DOHH2 (cell line): ENCODE measurements around the gene FAIM2.

ENCODE experiments used
- H3F3A ChIP-seq: fragments of 200-600 bp; sonication (generic), shearing (Covaris generic); 2 replicates; pipeline ENCODE4 v1.6.0; 2016; ENCODE audit warnings: antibody characterized with exemption, mild to moderate bottlenecking; ENCODE audit not compliant: control insufficient read depth, insufficient read depth
- H3K27ac ChIP-seq: fragments of 200-600 bp; sonication (generic); 2 replicates; pipeline ENCODE4 v1.5.1; 2014; ENCODE audit warnings: low read depth, mild to moderate bottlenecking, low read length, moderate library complexity
- H3K27me3 ChIP-seq: fragments of 200-600 bp; sonication (generic); 2 replicates; pipeline ENCODE4 v1.6.1; 2014; ENCODE audit warnings: mild to moderate bottlenecking, low read length, mixed read lengths; ENCODE audit not compliant: control insufficient read depth
- H3K36me3 ChIP-seq: fragments of 200-600 bp; sonication (generic); 2 replicates; pipeline ENCODE4 v1.6.1; 2014; ENCODE audit warnings: mild to moderate bottlenecking, low read length, moderate library complexity, mixed read lengths; ENCODE audit not compliant: control insufficient read depth
- H3K4me1 ChIP-seq: fragments of 200-600 bp; sonication (generic); 2 replicates; pipeline ENCODE4 v1.6.1; 2014; ENCODE audit warnings: mild to moderate bottlenecking, low read length, mixed read lengths; ENCODE audit not compliant: control insufficient read depth
- H3K4me2 ChIP-seq: fragments of 200-600 bp; sonication (generic); 2 replicates; pipeline ENCODE4 v1.6.0; 2014; ENCODE audit warnings: mild to moderate bottlenecking, low read length, moderate library complexity
- H3K4me3 ChIP-seq: fragments of 200-600 bp; sonication (generic); 2 replicates; pipeline ENCODE4 v1.5.1; 2014; ENCODE audit warnings: mild to moderate bottlenecking, low read length, mixed read lengths
- H3K79me2 ChIP-seq: fragments of 200-600 bp; sonication (generic); 2 replicates; pipeline ENCODE4 v1.6.1; 2014; ENCODE audit warnings: mild to moderate bottlenecking, low read length, mixed read lengths; ENCODE audit not compliant: control insufficient read depth
- H3K9me2 ChIP-seq: fragments of 200-600 bp; sonication (generic); replicated peaks from 2 replicates; pipeline ENCODE4 v1.6.1; 2014; ENCODE audit warnings: mild to moderate bottlenecking, low read length, mixed read lengths; ENCODE audit not compliant: control insufficient read depth
- H3K9me3 ChIP-seq: fragments of 200-600 bp; sonication (generic); 2 replicates; pipeline ENCODE4 v1.6.1; 2014; ENCODE audit warnings: antibody characterized with exemption, low read length, mixed read lengths; ENCODE audit not compliant: control insufficient read depth, insufficient read depth
- H4K20me1 ChIP-seq: fragments of 200-600 bp; sonication (generic); 2 replicates; pipeline ENCODE4 v1.6.0; 2014; ENCODE audit warnings: low read depth, mild to moderate bottlenecking, antibody characterized with exemption, low read length, moderate library complexity; ENCODE audit not compliant: control insufficient read depth, insufficient read depth
- CTCF ChIP-seq: fragments of 200-600 bp; sonication (generic); IDR thresholded peaks from one replicate; pipeline ENCODE4 v1.5.1; 2014; ENCODE audit warnings: antibody characterized with exemption, mild to moderate bottlenecking, low read depth, low read length; ENCODE audit not compliant: poor library complexity, severe bottlenecking
- EZH2phosphoT487 ChIP-seq: fragments of 200-600 bp; sonication (generic); IDR thresholded peaks from 2 replicates; pipeline ENCODE4 v1.6.1; 2017; ENCODE audit warnings: borderline replicate concordance, mild to moderate bottlenecking, antibody characterized with exemption, low read length, moderate library complexity, mixed read lengths

Gene FAIM2

DNA sequence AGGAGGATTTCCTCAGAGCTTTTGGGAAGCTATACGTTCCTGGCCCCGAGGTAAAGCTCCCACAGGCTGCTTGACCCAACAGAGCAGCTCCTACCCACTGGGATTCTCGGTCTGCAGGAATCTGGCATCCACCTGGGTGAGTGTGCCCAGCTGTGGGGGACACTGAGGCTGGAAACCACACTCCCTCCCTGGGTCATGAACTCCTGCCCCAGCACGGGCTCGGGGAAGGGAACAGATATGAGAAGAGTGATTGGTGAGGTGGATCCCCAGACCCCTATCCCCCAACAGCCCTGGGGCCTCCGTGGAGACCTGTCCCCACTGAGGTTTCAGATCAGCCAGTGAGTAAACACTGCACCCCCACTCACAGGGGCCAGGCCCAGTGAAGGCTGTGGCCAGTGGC, 3.3 kb downstream of the FAIM2 start:
- Histone ChIP-seq H3K79me2 (no peaks in the 10 kb centered on the region), H3K4me2 (no peak overlapping the region), H3K27me3 (peaks cover 29% of the 10 kb centered on the region; the same call in 1 of the 2 replicates), H3K9me2 (no peaks in the 10 kb centered on the region), H3K4me1 (peaks cover 9% of the 10 kb centered on the region; the same call in 1 of the 2 replicates), H3K4me3 (no peak overlapping the region), H4K20me1 (no peaks in the 10 kb centered on the region), H3K36me3 (no peaks in the 10 kb centered on the region), H3K27ac (no peak overlapping the region), H3F3A (no peaks in the 10 kb centered on the region), H3K9me3 (no peaks in the 10 kb centered on the region)
- no peak for TF ChIP-seq CTCF
- TF ChIP-seq EZH2phosphoT487, result no peak

- Histone ChIP-seq H3K79me2 (no peaks in the 10 kb centered on the region), H3K27ac (no peak overlapping the region), H3K9me2 (no peaks in the 10 kb centered on the region), H3K4me1 (peaks cover 9% of the 10 kb centered on the region; the same call in 1 of the 2 replicates), H3K4me2 (no peak overlapping the region), H4K20me1 (no peaks in the 10 kb centered on the region), H3K27me3 (peaks cover 29% of the 10 kb centered on the region; the same call in 1 of the 2 replicates), H3K9me3 (no peaks in the 10 kb centered on the region), H3F3A (no peaks in the 10 kb centered on the region), H3K36me3 (no peaks in the 10 kb centered on the region), H3K4me3 (no peak overlapping the region)
- TF ChIP-seq CTCF (no peak), EZH2phosphoT487 (no peak)
Observed at GRCh38 chr12:49899921-49900320, 3.8 kb downstream of the FAIM2 start.

- H3K79me2 ChIP-seq, result no peaks in the 10 kb centered on the region
- TF ChIP-seq EZH2phosphoT487 (no peak), CTCF (no peak)
- peaks cover 26% of the 10 kb centered on the region; the same call in 1 of the 2 replicates for H3K27me3 ChIP-seq
- H4K20me1 ChIP-seq, result no peaks in the 10 kb centered on the region
- H3K4me3 ChIP-seq, result no peak overlapping the region
- no peak overlapping the region for H3K4me2 ChIP-seq
- no peak overlapping the region for H3K27ac ChIP-seq
- H3K9me2 ChIP-seq, result no peaks in the 10 kb centered on the region
- H3K4me1 ChIP-seq, result peaks cover 9% of the 10 kb centered on the region; the same call in 1 of the 2 replicates
- H3F3A ChIP-seq, result no peaks in the 10 kb centered on the region
- H3K36me3 ChIP-seq, result no peaks in the 10 kb centered on the region
- no peaks in the 10 kb centered on the region for H3K9me3 ChIP-seq
Observed at GRCh38 chr12:49899286-49899843, 4.3 kb downstream of the FAIM2 start.
